Activated T-cell treated with anti-CD3 and anti-CD28 coated beads, Interleukin-2, amount 50 U/mL, for 24 hours (primary cell): ENCODE measurements around the gene LPAR3.

Source experiments
- DNase-seq: peaks from one replicate; pipeline ENCODE4 v3.0.0-alpha.2; 2020
- H3K27ac Mint-ChIP-seq: 2 replicates; pipeline ENCODE4 v1.8.0; 2020; ENCODE audit warnings: mild to moderate bottlenecking, mixed read lengths
- H3K27me3 Mint-ChIP-seq: 2 replicates; pipeline ENCODE4 v1.8.0; 2020; ENCODE audit warnings: mixed read lengths
- H3K36me3 Mint-ChIP-seq: 2 replicates; pipeline ENCODE4 v1.8.0; 2020; ENCODE audit warnings: low read depth, mixed read lengths
- H3K4me1 Mint-ChIP-seq: 2 replicates; pipeline ENCODE4 v1.8.0; 2020; ENCODE audit warnings: low read depth, mixed read lengths
- H3K4me3 Mint-ChIP-seq: 2 replicates; pipeline ENCODE4 v1.8.0; 2020; ENCODE audit warnings: mild to moderate bottlenecking, moderate library complexity, mixed read lengths
- H3K9me3 Mint-ChIP-seq: 2 replicates; pipeline ENCODE4 v1.8.0; 2020; ENCODE audit warnings: mixed read lengths

The LPAR3 gene

GRCh38 chr1:84892705-84893618 is at the start of gene LPAR3:
TSS of gene LPAR3 (minus strand) at chr1:84893206. CDS start at chr1:84866120, 27,086 bp downstream.
- Mint-ChIP-seq H3K36me3 (no peaks in the 10 kb centered on the region), H3K4me1 (peaks cover 25% of the 10 kb centered on the region), H3K27me3 (peaks cover 37% of the 10 kb centered on the region), H3K4me3 (peak within 1 kb of the TSS; percentile 71), H3K9me3 (no peaks in the 10 kb centered on the region), H3K27ac (no peak within 1 kb of the TSS)
- DNase-seq, result peak; percentile 58

DNA sequence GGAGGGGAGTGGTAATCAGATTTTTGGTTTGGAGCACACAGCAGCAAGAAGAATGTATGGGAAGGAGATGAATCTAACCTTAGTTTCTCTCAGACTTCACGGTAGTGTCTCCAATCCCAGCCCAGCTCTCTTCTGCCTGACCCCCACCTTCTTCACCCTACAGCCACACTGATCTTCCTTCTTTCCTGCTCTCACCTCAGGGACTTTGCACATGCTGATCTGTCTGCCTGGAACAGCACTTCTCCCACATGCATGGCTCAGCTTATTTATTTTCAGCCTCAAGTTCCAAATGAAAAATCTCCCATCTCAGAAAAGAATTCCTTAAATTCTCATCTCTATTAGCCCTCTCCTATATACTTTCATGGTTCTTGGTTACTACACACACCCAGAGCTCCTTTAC is 48.8 kb upstream of the LPAR3 start:
- DNase-seq, result no peak
- H3K9me3 Mint-ChIP-seq, result no peaks in the 10 kb centered on the region
- H3K27ac Mint-ChIP-seq, result no peak overlapping the region
- H3K27me3 Mint-ChIP-seq, result no peaks in the 10 kb centered on the region
- H3K4me1 Mint-ChIP-seq, result peaks cover 24% of the 10 kb centered on the region
- H3K36me3 Mint-ChIP-seq, result peaks cover 46% of the 10 kb centered on the region
- no peak overlapping the region for H3K4me3 Mint-ChIP-seq

DNA sequence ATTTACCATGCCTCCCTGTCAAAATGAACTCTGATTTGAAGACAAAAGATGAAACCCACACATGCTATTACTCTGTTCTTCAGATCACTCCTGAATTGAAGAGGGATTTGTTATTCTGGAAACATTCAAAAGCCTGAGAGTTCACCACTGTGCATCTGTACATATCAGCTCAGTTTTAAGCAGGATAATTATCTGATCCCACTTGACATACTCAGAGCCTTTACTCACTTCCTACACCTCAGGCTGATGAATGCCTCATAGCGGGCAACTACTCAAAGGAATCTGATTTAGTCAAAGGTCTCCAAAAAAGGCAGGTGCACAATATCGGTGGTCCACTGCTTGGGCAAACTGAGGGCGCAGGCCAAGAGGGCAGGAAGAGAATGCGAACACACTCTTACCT is 47.5 kb upstream of the LPAR3 start:
- DNase-seq, result no peak
- peaks cover 16% of the 10 kb centered on the region for H3K4me1 Mint-ChIP-seq
- H3K27me3 Mint-ChIP-seq, result no peaks in the 10 kb centered on the region
- no peak overlapping the region for H3K4me3 Mint-ChIP-seq
- H3K9me3 Mint-ChIP-seq, result no peaks in the 10 kb centered on the region
- no peak overlapping the region for H3K27ac Mint-ChIP-seq
- peaks cover 41% of the 10 kb centered on the region for H3K36me3 Mint-ChIP-seq

- peaks cover 9% of the 10 kb centered on the region for H3K4me1 Mint-ChIP-seq
- H3K27ac Mint-ChIP-seq, result no peak overlapping the region
- DNase-seq, result no peak
- H3K27me3 Mint-ChIP-seq, result no peaks in the 10 kb centered on the region
- no peaks in the 10 kb centered on the region for H3K9me3 Mint-ChIP-seq
- H3K4me3 Mint-ChIP-seq, result no peak overlapping the region
- peaks cover 42% of the 10 kb centered on the region for H3K36me3 Mint-ChIP-seq
Measured at GRCh38 chr1:84939761-84940160, 46.8 kb upstream of the LPAR3 start.

DNA sequence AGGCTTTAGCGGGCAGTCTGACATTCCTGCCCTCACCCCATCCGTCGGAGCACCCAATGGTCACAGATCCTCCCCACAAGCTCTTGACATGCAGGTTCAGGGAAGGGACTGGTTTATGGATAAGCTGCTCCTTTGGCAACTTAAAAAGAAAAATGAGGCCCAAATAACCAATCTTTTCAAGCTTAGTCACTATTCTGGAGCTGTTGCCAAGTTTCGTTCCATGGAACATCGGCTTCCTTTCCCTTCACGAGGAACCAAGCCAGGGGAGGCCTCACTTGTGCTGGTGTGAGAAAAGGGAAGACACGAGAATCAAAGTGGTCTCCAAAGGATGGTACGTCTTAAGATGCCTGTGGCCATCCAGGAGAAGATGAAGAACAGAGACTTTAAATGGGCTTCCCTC is 46.1 kb upstream of the LPAR3 start:
- H3K36me3 Mint-ChIP-seq, result peaks cover 42% of the 10 kb centered on the region

DNA sequence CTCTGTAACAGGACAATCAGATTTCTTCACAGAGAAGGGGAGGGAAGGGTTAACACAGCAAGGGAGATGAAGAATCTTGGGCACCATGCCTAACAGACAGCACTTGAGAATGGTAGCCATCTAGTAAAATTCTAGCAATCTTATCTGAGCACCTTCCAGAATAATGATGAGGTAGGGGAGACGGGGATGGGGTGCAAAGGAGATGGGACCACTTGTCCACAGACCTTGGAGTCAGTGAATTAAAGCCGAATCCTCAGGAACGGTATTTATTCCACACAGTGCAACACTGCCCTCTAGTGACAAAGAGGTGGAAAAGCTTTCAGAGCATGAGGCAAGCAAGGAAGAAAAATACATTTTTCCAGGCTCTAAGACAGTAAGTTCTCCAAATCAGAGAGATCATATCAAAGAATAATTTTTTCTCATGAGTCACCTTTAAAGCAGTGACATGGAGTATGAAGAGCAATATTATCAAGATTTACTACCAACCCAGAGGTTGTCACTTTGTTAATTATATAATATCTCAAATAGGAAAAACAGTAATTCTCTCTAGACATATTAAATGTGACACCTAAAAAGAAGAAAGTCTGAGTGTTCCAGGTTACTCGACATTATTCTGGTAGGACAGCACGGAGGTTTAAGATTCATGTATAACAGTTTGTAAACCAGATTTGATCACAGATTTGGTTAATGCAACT is 43.3 kb upstream of the LPAR3 start:
- H3K9me3 Mint-ChIP-seq, result no peaks in the 10 kb centered on the region
- peaks cover 6% of the 10 kb centered on the region for H3K4me1 Mint-ChIP-seq
- peaks cover 44% of the 10 kb centered on the region for H3K36me3 Mint-ChIP-seq
- no peak overlapping the region for H3K27ac Mint-ChIP-seq
- H3K27me3 Mint-ChIP-seq, result no peaks in the 10 kb centered on the region
- no peak overlapping the region for H3K4me3 Mint-ChIP-seq
- DNase-seq, result no peak

More for the DNA sequence above, 46.1 kb upstream of the LPAR3 start:
- Mint-ChIP-seq H3K9me3 (no peaks in the 10 kb centered on the region), H3K27me3 (no peaks in the 10 kb centered on the region), H3K27ac (no peak overlapping the region), H3K4me3 (no peak overlapping the region), H3K4me1 (peaks cover 4% of the 10 kb centered on the region)
- DNase-seq, result no peak

- H3K27me3 Mint-ChIP-seq, result no peaks in the 10 kb centered on the region
- H3K27ac Mint-ChIP-seq, result no peak overlapping the region
- H3K4me1 Mint-ChIP-seq, result peaks cover 26% of the 10 kb centered on the region
- no peak overlapping the region for H3K4me3 Mint-ChIP-seq
- H3K9me3 Mint-ChIP-seq, result no peaks in the 10 kb centered on the region
- DNase-seq, result no peak
- peaks cover 51% of the 10 kb centered on the region for H3K36me3 Mint-ChIP-seq
Measured at GRCh38 chr1:84933011-84933611, 40.1 kb upstream of the LPAR3 start.

DNA sequence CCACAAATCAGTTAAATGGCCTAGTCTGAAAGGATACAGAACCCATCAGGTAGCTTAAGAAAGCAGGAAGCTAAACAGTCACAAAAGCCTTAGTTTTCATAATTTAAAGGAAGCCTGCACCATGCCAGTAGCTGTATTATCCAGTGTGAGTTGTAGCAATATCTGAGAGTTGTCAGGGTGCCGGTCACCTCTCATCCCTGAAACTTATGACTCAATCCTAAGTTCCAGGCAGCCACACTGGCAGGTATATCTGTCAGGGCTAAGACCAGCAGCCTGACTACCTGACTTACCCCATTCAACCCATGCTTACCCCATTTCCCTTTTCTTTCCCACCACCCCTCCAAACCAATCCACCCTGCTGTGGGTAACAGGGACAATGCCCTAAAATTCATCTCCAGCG is 37.8 kb upstream of the LPAR3 start:
- H3K9me3 Mint-ChIP-seq, result no peaks in the 10 kb centered on the region
- H3K4me3 Mint-ChIP-seq, result no peak overlapping the region
- H3K4me1 Mint-ChIP-seq, result peaks cover 23% of the 10 kb centered on the region
- no peak overlapping the region for H3K27ac Mint-ChIP-seq
- DNase-seq, result no peak
- peaks cover 54% of the 10 kb centered on the region for H3K36me3 Mint-ChIP-seq
- H3K27me3 Mint-ChIP-seq, result no peaks in the 10 kb centered on the region

- Mint-ChIP-seq H3K27ac (no peak overlapping the region), H3K36me3 (peaks cover 54% of the 10 kb centered on the region), H3K4me1 (peaks cover 23% of the 10 kb centered on the region), H3K27me3 (no peaks in the 10 kb centered on the region), H3K9me3 (no peaks in the 10 kb centered on the region), H3K4me3 (no peak overlapping the region)
- DNase-seq, result no peak
Measured at GRCh38 chr1:84930329-84930728, 37.3 kb upstream of the LPAR3 start.

DNA sequence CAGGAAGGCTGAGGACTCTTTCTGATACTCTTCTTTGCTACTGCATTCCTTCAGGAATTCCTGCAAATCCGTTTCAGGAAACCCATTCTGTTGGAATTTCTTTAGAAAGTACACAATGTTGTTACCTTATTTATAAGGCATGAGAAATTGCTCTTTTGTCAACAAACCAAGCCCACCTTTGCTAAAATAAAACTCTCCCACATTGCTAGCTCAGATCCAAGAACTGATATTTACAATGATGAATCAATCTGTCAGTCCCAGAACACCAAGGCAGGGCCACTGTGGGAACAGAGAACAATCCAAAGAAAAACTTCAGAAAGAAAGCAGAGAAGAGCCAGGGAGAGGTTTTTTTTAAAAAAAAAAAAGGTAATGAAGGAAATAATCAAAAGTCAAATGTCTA is 36.6 kb upstream of the LPAR3 start:
- Mint-ChIP-seq H3K4me1 (peaks cover 23% of the 10 kb centered on the region), H3K36me3 (peaks cover 49% of the 10 kb centered on the region), H3K9me3 (no peaks in the 10 kb centered on the region), H3K4me3 (no peak overlapping the region), H3K27ac (no peak overlapping the region), H3K27me3 (no peaks in the 10 kb centered on the region)
- DNase-seq, result no peak

DNA sequence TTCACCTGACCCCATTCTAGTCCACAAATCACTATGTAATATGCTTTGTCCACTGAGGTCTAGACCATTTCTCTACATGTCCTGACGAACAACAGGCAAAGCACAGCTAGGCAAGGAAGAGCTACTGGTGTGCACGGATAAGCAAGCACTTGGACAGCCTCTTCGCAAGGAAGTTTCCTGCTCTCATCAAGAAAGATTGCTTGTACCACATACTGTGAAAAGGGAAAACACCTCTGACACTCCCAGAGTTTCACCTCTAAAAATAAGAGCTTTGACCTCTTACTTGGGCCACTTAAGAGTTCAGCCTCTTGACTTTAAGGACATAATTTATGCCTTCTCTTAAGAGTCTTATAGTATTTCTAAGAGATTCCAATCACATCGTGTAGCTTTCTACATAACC is 36.0 kb upstream of the LPAR3 start:
- Mint-ChIP-seq H3K27ac (no peak overlapping the region), H3K9me3 (no peaks in the 10 kb centered on the region), H3K4me1 (peaks cover 23% of the 10 kb centered on the region), H3K36me3 (peaks cover 49% of the 10 kb centered on the region), H3K4me3 (no peak overlapping the region), H3K27me3 (no peaks in the 10 kb centered on the region)
- no peak for DNase-seq

DNA sequence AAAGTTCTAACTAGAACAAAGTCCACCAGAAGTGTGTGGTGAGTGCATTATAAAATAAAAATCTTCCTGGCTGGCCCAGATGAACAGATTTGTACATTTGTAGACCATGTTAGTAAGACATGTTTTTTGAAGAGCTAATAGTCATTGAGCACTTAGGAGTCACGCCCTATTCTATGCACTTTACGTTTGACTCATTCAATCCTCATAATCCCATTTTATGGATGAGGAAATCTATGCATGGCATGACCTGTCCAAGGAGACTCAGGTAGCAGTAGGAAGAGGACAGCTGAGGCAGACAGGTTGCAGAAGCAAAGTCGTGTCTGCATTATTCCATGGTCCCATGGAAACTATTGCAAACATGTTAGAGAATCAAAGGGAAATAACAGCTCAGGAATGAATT is 30.3 kb upstream of the LPAR3 start:
- H3K27ac Mint-ChIP-seq, result no peak overlapping the region
- H3K27me3 Mint-ChIP-seq, result no peaks in the 10 kb centered on the region
- no peaks in the 10 kb centered on the region for H3K9me3 Mint-ChIP-seq

GRCh38 chr1:84920159-84920558 is 27.2 kb upstream of the LPAR3 start:
- Mint-ChIP-seq H3K4me1 (peaks cover 2% of the 10 kb centered on the region), H3K9me3 (no peaks in the 10 kb centered on the region), H3K27ac (no peak overlapping the region), H3K36me3 (no peaks in the 10 kb centered on the region), H3K4me3 (no peak overlapping the region), H3K27me3 (no peaks in the 10 kb centered on the region)
- no peak for DNase-seq

More for the DNA sequence above, 30.3 kb upstream of the LPAR3 start:
- peaks cover 21% of the 10 kb centered on the region for H3K36me3 Mint-ChIP-seq
- DNase-seq, result no peak
- H3K4me1 Mint-ChIP-seq, result no peaks in the 10 kb centered on the region
- no peak overlapping the region for H3K4me3 Mint-ChIP-seq

DNA sequence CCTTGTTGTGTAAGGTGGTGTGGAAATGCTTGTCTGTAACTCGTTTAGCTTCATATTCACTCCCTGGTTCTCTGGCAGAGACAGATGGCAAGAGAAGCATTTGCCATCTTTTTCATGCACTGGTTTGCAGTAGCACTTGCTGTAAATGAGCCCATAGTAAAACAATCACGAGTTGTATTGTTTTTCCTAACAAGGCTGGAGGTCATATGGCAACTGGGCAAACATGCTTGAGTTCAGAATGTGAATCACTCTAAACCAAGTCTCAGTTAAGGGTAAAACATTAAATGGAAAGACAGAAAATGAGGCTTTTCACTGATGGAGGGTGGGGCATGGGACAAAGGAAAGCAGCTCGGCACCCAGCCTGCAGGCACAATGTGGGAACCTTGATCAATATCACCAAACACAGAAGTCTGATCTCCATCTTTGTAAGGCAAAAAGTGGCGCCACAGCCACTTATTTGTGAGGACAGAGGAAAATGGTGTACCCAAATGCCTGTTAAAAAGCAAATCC is 26.5 kb upstream of the LPAR3 start:
- DNase-seq, result no peak
- Mint-ChIP-seq H3K27me3 (no peaks in the 10 kb centered on the region), H3K4me3 (no peak overlapping the region), H3K9me3 (no peaks in the 10 kb centered on the region), H3K36me3 (no peaks in the 10 kb centered on the region), H3K27ac (no peak overlapping the region), H3K4me1 (peaks cover 2% of the 10 kb centered on the region)
